ENCODE measurements around the gene CTNNA1.

The CTNNA1 gene

DNA sequence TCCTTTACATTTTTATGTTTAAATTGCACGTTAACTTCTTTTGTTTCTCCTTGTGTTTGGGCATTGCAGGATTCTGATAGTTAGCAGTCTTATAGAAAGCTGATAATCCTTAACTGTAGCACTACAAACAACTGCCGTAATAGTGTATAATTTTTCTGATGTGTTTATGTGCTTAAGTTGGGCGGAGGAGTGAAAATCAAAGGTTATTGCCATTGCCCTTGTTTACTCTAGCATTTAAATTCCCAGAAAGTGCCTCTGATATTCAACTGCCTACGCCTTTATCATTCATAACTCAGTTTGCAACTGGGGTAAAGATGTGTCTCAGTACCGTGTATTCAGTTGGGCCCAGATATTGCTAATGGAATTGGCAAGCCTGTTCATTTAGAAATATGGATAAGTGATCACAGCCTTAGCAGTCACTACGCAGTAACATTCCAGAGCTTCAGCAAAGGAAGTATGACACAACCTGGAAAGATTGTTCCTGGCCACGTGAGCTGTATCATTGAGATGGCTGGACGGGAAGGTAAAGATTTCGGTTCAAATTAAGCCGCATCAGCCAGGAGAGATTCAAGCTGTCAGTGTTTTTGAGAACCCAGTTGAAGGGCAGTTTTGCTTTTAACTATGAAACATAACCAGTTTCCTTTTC, 150.0 kb downstream of the CTNNA1 start:
- no peak for DNase-seq
- Histone ChIP-seq H3K27ac (ENCODE audit: insufficient read depth, low read length, poor library complexity, severe bottlenecking) (no peak overlapping the region), H3K4me1 (ENCODE audit: control insufficient read depth, insufficient read depth, low read length, poor library complexity, severe bottlenecking) (no peaks in the 10 kb centered on the region), H3K36me3 (ENCODE audit: control insufficient read depth, insufficient read depth, low read length) (peaks cover 7% of the 10 kb centered on the region), H3K4me3 (ENCODE audit: insufficient read depth, low read depth, low read length, poor library complexity, severe bottlenecking) (no peak overlapping the region), H3K9me3 (ENCODE audit: control insufficient read depth, low read length) (no peaks in the 10 kb centered on the region), H3K27me3 (replicated peaks; ENCODE audit: control insufficient read depth, insufficient read depth, low read length, poor library complexity, severe bottlenecking) (no peaks in the 10 kb centered on the region)

DNA sequence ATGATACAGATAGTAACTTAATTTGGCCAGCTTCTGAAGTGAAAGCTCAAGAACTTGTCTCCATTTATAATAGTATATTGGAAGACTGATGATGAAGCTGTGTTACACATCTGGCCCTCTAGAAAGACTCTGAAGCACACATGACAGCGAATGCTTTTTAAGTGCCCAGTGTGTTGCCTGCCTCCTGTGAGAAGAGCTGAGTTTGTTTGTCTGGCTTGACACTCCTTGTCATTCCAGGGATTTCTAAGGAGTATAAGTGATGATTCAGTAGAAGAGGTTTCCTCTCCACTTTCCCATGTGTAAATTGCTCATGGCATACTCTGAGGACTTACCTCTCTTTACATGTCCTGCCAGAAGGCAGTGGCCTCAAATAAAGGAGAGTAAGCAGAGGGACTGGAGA, 152.3 kb downstream of the CTNNA1 start:
- Histone ChIP-seq H3K27ac (ENCODE audit: insufficient read depth, low read length, poor library complexity, severe bottlenecking) (no peak overlapping the region), H3K36me3 (ENCODE audit: control insufficient read depth, insufficient read depth, low read length) (peaks cover 7% of the 10 kb centered on the region), H3K4me1 (ENCODE audit: control insufficient read depth, insufficient read depth, low read length, poor library complexity, severe bottlenecking) (no peaks in the 10 kb centered on the region), H3K9me3 (ENCODE audit: control insufficient read depth, low read length) (no peaks in the 10 kb centered on the region), H3K27me3 (replicated peaks; ENCODE audit: control insufficient read depth, insufficient read depth, low read length, poor library complexity, severe bottlenecking) (no peaks in the 10 kb centered on the region), H3K4me3 (ENCODE audit: insufficient read depth, low read depth, low read length, poor library complexity, severe bottlenecking) (no peak overlapping the region)
- DNase-seq: no peak

DNA sequence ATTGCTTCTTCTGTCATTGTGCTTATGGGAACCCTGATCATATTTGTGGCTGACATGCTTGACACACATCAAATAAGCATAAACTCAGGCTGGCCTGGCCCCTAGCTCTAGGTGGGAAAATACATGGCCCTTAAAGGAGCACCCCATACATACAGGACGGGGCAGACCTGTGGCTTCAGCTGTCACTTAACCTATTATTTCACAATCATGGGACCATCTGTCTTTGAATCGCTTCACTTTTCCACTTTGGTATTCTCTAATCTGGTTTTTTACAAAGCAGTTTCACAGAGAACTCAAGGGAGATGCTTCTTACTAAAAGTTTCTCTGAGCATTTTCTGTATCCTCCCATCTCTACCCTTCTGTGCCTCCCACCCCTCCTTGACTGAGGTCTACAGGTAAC, 156.5 kb downstream of the CTNNA1 start:
- no peaks in the 10 kb centered on the region for H3K27me3 ChIP-seq (replicated peaks; ENCODE audit: control insufficient read depth, insufficient read depth, low read length, poor library complexity, severe bottlenecking)
- no peak for DNase-seq
- no peaks in the 10 kb centered on the region for H3K9me3 ChIP-seq (ENCODE audit: control insufficient read depth, low read length)
- no peak overlapping the region for H3K27ac ChIP-seq (ENCODE audit: insufficient read depth, low read length, poor library complexity, severe bottlenecking)
- peaks cover 7% of the 10 kb centered on the region for H3K36me3 ChIP-seq (ENCODE audit: control insufficient read depth, insufficient read depth, low read length)
- no peak overlapping the region for H3K4me3 ChIP-seq (ENCODE audit: insufficient read depth, low read depth, low read length, poor library complexity, severe bottlenecking)
- H3K4me1 ChIP-seq (ENCODE audit: control insufficient read depth, insufficient read depth, low read length, poor library complexity, severe bottlenecking): no peaks in the 10 kb centered on the region

DNA sequence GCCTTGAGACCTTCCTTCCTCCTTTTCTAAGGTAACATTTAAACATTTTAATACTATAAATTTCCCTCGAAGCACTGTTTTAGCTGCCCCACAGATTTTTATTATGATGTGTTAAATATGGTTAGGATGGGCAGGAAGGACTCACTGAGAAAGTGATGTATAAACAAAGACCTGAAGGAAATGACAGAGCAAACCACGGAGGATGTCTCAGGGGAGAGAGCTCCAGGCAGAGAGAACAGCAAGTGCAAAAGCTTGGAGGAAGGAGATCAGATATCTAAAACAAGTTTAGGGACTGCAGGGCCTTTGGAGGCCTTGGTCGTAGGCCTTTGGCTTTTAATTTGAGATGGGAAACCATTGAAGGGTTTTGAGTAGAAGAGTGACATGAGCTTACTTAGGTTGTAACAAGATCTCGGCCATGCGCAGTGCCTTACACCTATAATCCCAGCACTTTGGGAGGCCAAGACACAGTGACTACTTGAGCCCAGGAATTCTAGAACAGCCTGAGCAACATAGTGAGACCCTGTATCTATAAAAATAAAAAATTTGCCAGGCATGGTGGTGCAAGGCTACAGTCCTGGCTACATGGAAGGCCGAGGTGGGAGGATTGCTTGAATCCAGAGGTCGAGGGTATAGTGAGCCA, 157.4 kb downstream of the CTNNA1 start:
- Histone ChIP-seq H3K27me3 (replicated peaks; ENCODE audit: control insufficient read depth, insufficient read depth, low read length, poor library complexity, severe bottlenecking) (no peaks in the 10 kb centered on the region), H3K4me1 (ENCODE audit: control insufficient read depth, insufficient read depth, low read length, poor library complexity, severe bottlenecking) (no peaks in the 10 kb centered on the region), H3K27ac (ENCODE audit: insufficient read depth, low read length, poor library complexity, severe bottlenecking) (no peak overlapping the region), H3K36me3 (ENCODE audit: control insufficient read depth, insufficient read depth, low read length) (peaks cover 4% of the 10 kb centered on the region), H3K4me3 (ENCODE audit: insufficient read depth, low read depth, low read length, poor library complexity, severe bottlenecking) (no peak overlapping the region), H3K9me3 (ENCODE audit: control insufficient read depth, low read length) (no peaks in the 10 kb centered on the region)
- no peak for DNase-seq

DNA sequence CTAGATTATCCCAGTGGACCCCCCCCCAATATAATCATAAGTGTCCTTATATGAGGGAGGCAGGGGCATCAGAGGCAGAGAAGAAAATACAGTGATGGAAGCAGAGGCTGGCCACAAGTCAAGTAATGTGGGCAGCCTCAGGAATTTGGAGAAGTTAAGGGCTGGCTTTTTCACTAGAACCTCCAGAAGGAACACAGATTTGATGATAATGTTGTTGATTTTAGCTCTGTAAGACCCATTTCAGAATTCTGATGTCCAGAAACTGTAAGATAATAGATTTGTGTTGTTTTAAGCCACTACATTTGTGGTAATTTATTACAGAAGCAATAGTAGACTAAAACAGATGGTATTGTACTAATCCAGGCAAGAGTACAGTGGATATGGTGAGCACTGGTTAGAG, 158.2 kb downstream of the CTNNA1 start:
- H3K9me3 ChIP-seq (ENCODE audit: control insufficient read depth, low read length): no peaks in the 10 kb centered on the region
- H3K4me1 ChIP-seq (ENCODE audit: control insufficient read depth, insufficient read depth, low read length, poor library complexity, severe bottlenecking): no peaks in the 10 kb centered on the region
- no peaks in the 10 kb centered on the region for H3K36me3 ChIP-seq (ENCODE audit: control insufficient read depth, insufficient read depth, low read length)
- H3K27ac ChIP-seq (ENCODE audit: insufficient read depth, low read length, poor library complexity, severe bottlenecking): no peak overlapping the region
- no peaks in the 10 kb centered on the region for H3K27me3 ChIP-seq (replicated peaks; ENCODE audit: control insufficient read depth, insufficient read depth, low read length, poor library complexity, severe bottlenecking)
- H3K4me3 ChIP-seq (ENCODE audit: insufficient read depth, low read depth, low read length, poor library complexity, severe bottlenecking): no peak overlapping the region
- DNase-seq: no peak

DNA sequence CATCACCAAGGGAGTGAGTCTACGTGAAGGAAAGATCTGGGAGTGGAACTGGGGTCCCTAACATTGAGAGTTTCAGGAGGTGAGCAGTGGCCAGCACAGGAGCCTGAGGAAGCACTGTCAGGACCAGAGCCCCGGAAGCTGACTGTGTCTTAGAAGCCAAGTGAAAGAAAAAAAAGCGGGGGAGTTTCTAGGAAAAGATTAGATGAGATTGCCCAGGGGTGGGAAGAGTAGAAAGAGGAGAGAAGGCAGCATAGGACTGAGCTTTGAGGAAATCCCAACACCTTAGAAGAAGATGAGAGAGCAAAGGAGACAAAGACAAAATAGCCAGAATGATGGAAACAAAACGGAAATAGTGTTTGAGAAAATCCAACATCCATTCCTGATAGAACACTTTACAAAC, 158.9 kb downstream of the CTNNA1 start:
- Histone ChIP-seq H3K27ac (ENCODE audit: insufficient read depth, low read length, poor library complexity, severe bottlenecking) (no peak overlapping the region), H3K27me3 (replicated peaks; ENCODE audit: control insufficient read depth, insufficient read depth, low read length, poor library complexity, severe bottlenecking) (no peaks in the 10 kb centered on the region), H3K4me1 (ENCODE audit: control insufficient read depth, insufficient read depth, low read length, poor library complexity, severe bottlenecking) (no peaks in the 10 kb centered on the region), H3K36me3 (ENCODE audit: control insufficient read depth, insufficient read depth, low read length) (no peaks in the 10 kb centered on the region), H3K4me3 (ENCODE audit: insufficient read depth, low read depth, low read length, poor library complexity, severe bottlenecking) (no peak overlapping the region), H3K9me3 (ENCODE audit: control insufficient read depth, low read length) (no peaks in the 10 kb centered on the region)
- no peak for DNase-seq

DNA sequence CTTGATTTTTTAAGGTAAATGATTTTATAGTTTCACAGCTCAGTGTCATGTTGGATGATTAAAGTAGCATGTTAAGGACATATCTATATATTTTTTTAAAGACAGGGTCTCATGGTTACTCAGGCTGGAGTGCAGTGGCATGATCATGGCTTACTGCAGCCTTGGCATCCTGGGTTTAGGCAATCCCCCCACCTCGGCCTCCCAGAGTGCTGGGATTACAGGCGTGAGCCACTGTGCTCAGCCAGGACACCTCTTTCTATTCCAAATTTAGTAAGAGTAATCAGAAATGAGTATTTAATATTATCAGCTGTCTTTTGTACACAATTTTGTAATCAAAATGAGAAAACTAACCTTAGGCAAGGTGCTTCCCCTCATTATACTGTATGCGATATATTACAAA, 160.5 kb downstream of the CTNNA1 start:
- H3K36me3 ChIP-seq (ENCODE audit: control insufficient read depth, insufficient read depth, low read length): no peaks in the 10 kb centered on the region
- no peaks in the 10 kb centered on the region for H3K9me3 ChIP-seq (ENCODE audit: control insufficient read depth, low read length)
- H3K27me3 ChIP-seq (replicated peaks; ENCODE audit: control insufficient read depth, insufficient read depth, low read length, poor library complexity, severe bottlenecking): no peaks in the 10 kb centered on the region
- H3K4me1 ChIP-seq (ENCODE audit: control insufficient read depth, insufficient read depth, low read length, poor library complexity, severe bottlenecking): no peaks in the 10 kb centered on the region
- H3K4me3 ChIP-seq (ENCODE audit: insufficient read depth, low read depth, low read length, poor library complexity, severe bottlenecking): no peak overlapping the region
- no peak overlapping the region for H3K27ac ChIP-seq (ENCODE audit: insufficient read depth, low read length, poor library complexity, severe bottlenecking)
- no peak for DNase-seq

DNA sequence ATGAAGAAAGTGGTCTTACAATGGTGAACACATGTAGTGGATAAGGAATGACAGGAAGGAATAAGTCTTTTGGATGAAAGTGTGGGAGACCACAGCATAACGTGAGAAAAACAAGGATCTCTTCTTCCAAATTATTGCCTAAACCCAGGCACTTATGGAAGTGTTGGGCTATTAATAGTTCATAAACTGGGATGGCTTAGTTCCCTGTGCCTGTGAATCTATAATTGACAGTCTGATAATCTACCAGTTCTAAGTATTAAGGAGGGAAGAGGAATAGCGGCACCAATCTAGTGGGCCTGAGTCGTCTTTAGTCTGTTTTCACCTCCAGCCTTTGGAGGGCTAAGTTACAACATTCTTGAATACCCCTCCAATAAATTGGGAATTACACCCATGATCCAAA, 161.1 kb downstream of the CTNNA1 start:
- no peaks in the 10 kb centered on the region for H3K9me3 ChIP-seq (ENCODE audit: control insufficient read depth, low read length)
- H3K4me1 ChIP-seq (ENCODE audit: control insufficient read depth, insufficient read depth, low read length, poor library complexity, severe bottlenecking): no peaks in the 10 kb centered on the region
- H3K27me3 ChIP-seq (replicated peaks; ENCODE audit: control insufficient read depth, insufficient read depth, low read length, poor library complexity, severe bottlenecking): no peaks in the 10 kb centered on the region
- H3K4me3 ChIP-seq (ENCODE audit: insufficient read depth, low read depth, low read length, poor library complexity, severe bottlenecking): no peak overlapping the region
- H3K27ac ChIP-seq (ENCODE audit: insufficient read depth, low read length, poor library complexity, severe bottlenecking): no peak overlapping the region
- no peaks in the 10 kb centered on the region for H3K36me3 ChIP-seq (ENCODE audit: control insufficient read depth, insufficient read depth, low read length)
- DNase-seq: no peak

DNA sequence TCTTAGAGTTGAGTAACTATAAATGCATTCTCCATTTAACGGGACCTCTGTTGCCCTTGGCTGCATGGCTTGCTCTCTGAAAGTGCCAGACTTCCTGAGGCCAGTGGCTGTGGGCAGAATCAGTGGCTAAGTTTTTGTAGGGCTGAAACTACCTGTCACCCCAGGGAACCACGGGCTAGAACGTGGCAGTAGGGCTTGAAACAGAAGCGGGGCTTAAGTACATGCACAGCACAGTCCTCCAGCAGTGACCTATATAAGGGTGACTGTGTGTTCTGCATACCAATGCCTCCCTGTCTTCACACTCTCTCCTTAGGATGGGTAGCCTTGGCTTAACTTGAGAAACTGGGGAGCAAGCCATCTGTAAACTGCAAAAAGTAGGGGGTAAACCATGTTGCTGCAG, 165.5 kb downstream of the CTNNA1 start:
- no peak overlapping the region for H3K4me3 ChIP-seq (ENCODE audit: insufficient read depth, low read depth, low read length, poor library complexity, severe bottlenecking)
- H3K27me3 ChIP-seq (replicated peaks; ENCODE audit: control insufficient read depth, insufficient read depth, low read length, poor library complexity, severe bottlenecking): no peaks in the 10 kb centered on the region

DNA sequence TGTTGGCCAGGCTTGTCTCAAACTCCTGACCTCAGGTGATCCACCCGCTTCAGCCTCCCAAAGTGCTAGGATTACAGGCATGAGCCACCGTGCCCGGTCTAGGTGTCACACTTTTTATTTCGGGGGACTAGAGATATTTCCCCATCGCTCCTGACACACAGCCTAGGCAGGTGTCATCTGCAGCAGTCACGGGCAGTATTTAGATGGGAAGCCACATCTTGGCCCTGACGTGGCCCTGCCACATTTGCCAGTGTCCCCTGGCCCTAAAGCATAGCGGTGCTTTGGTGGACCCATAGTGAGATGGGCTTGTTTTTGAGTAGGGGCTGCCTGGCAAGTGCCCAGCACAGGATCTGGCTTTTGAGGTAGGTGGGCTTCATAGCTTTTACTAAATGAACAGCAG, 167.0 kb downstream of the CTNNA1 start:
- H3K36me3 ChIP-seq (ENCODE audit: control insufficient read depth, insufficient read depth, low read length): peaks cover 3% of the 10 kb centered on the region
- H3K27me3 ChIP-seq (replicated peaks; ENCODE audit: control insufficient read depth, insufficient read depth, low read length, poor library complexity, severe bottlenecking): no peaks in the 10 kb centered on the region
- DNase-seq: no peak

More for the DNA sequence above, 165.5 kb downstream of the CTNNA1 start:
- Histone ChIP-seq H3K36me3 (ENCODE audit: control insufficient read depth, insufficient read depth, low read length) (no peaks in the 10 kb centered on the region), H3K27ac (ENCODE audit: insufficient read depth, low read length, poor library complexity, severe bottlenecking) (no peak overlapping the region), H3K4me1 (ENCODE audit: control insufficient read depth, insufficient read depth, low read length, poor library complexity, severe bottlenecking) (no peaks in the 10 kb centered on the region), H3K9me3 (ENCODE audit: control insufficient read depth, low read length) (no peaks in the 10 kb centered on the region)
- DNase-seq: no peak

More for the DNA sequence above, 167.0 kb downstream of the CTNNA1 start:
- Histone ChIP-seq H3K4me1 (ENCODE audit: control insufficient read depth, insufficient read depth, low read length, poor library complexity, severe bottlenecking) (no peaks in the 10 kb centered on the region), H3K27ac (ENCODE audit: insufficient read depth, low read length, poor library complexity, severe bottlenecking) (no peak overlapping the region), H3K9me3 (ENCODE audit: control insufficient read depth, low read length) (no peaks in the 10 kb centered on the region), H3K4me3 (ENCODE audit: insufficient read depth, low read depth, low read length, poor library complexity, severe bottlenecking) (no peak overlapping the region)
